PC-3 (cell line): Measurements from ENCODE around the gene EXOC6B. TPM values are rescaled to one million over a fixed set of nuclear protein-coding genes. Genes with fewer than 3 reads are reported as not detected.

Experiments
- ATAC-seq: fragments of 200-7000 bp; cut with Tn5 transposase; 2 replicates; pipeline ENCODE4 v1.9.1; 2020; ENCODE audit warnings: mild to moderate bottlenecking, moderate library complexity
- BruUV-seq: library from RNA; stranded (reverse); fragments of 400-500 nt; replicated peaks from 2 replicates; lab custom pipeline; 2021; lab: Mats Ljungman, UMichigan
- CTCF ChIA-PET: fragments of 300-600 bp; sonication (Branson Sonifier 250); formaldehyde crosslinking; loops from one replicate; lab custom pipeline; 2022; ENCODE audit warnings: antibody characterized with exemption; lab: Charles Lee
- POLR2A ChIA-PET: fragments of 300-600 bp; sonication (Branson Sonifier 250); formaldehyde crosslinking; loops from one replicate; lab custom pipeline; 2022; ENCODE audit warnings: antibody characterized with exemption; ENCODE audit not compliant: unreplicated experiment; lab: Charles Lee
- DNase-seq: peaks from one replicate; pipeline ENCODE4 v3.0.0-alpha.2; 2015
- H2AFZ ChIP-seq: fragments of 300-600 bp; sonication (generic); 2 replicates; pipeline ENCODE4 v1.6.0; 2016; ENCODE audit warnings: antibody characterized with exemption, low read length
- H3F3A ChIP-seq: fragments of 300-600 bp; sonication (generic); one replicate; pipeline ENCODE4 v1.6.0; 2017; ENCODE audit warnings: antibody characterized with exemption, low read length, control low read depth, mild to moderate bottlenecking; ENCODE audit not compliant: unreplicated experiment
- H3K27ac ChIP-seq: fragments of 300-600 bp; sonication (generic); 2 replicates; pipeline ENCODE4 v1.5.1; 2016; ENCODE audit warnings: mild to moderate bottlenecking, low read length
- H3K27me3 ChIP-seq: fragments of 300-600 bp; sonication (generic); 2 replicates; pipeline ENCODE4 v1.6.1; 2016; ENCODE audit warnings: low read length, mixed read lengths
- H3K36me3 ChIP-seq: fragments of 300-600 bp; sonication (generic); 2 replicates; pipeline ENCODE4 v1.6.1; 2016; ENCODE audit warnings: low read depth, mixed run types, low read length, mixed read lengths
- H3K4me1 ChIP-seq: fragments of 300-600 bp; sonication (generic); 2 replicates; pipeline ENCODE4 v1.5.1; 2016; ENCODE audit warnings: low read length; ENCODE audit not compliant: insufficient read depth
- H3K4me2 ChIP-seq: fragments of 300-600 bp; sonication (generic); 2 replicates; pipeline ENCODE4 v1.6.0; 2016; ENCODE audit warnings: low read length
- H3K4me3 ChIP-seq: fragments of 300-600 bp; sonication (generic); 2 replicates; pipeline ENCODE4 v1.5.1; 2016; ENCODE audit warnings: mild to moderate bottlenecking, low read length, mixed read lengths
- H3K79me2 ChIP-seq: fragments of 300-600 bp; sonication (generic); 2 replicates; pipeline ENCODE4 v1.6.1; 2017; ENCODE audit warnings: low read length, mixed read lengths
- H3K9ac ChIP-seq: fragments of 300-600 bp; sonication (generic); 2 replicates; pipeline ENCODE4 v1.6.0; 2016; ENCODE audit warnings: mild to moderate bottlenecking, low read length
- H3K9me2 ChIP-seq: fragments of 300-600 bp; sonication (generic); replicated peaks from 2 replicates; pipeline ENCODE4 v1.6.1; 2016; ENCODE audit warnings: mixed run types, low read length, mixed read lengths
- H3K9me3 ChIP-seq: fragments of 300-600 bp; sonication (generic); 2 replicates; pipeline ENCODE4 v1.6.1; 2016; ENCODE audit warnings: low read length, mixed read lengths
- H4K20me1 ChIP-seq: fragments of 300-600 bp; sonication (generic); 2 replicates; pipeline ENCODE4 v1.6.1; 2016; ENCODE audit warnings: low read length, mixed read lengths
- CTCF ChIP-seq: fragments of 300-600 bp; sonication (generic); conservative IDR thresholded peaks from 2 replicates; pipeline ENCODE4 v1.5.1; 2017; ENCODE audit warnings: antibody characterized with exemption, low read depth, mild to moderate bottlenecking, low read length
- EZH2 ChIP-seq: fragments of 300-600 bp; sonication (generic); IDR thresholded peaks from one replicate; pipeline ENCODE4 v1.6.1; 2017; ENCODE audit warnings: antibody characterized with exemption, mild to moderate bottlenecking, low read length; ENCODE audit not compliant: unreplicated experiment
- EZH2phosphoT487 ChIP-seq: fragments of 300-600 bp; sonication (generic); IDR thresholded peaks from 2 replicates; pipeline ENCODE4 v1.6.1; 2018; ENCODE audit warnings: mild to moderate bottlenecking, antibody characterized with exemption, low read length, borderline replicate concordance
- intact Hi-C: fragments of 100-400 bp; cut with micrococcal nuclease; formaldehyde crosslinking; loops from 2 replicates; pipeline ENCODE4 v1.9.0; 2023
- total RNA-seq: library from RNA; depleted of rRNA; stranded (reverse); fragments of >200 nt; gene quantifications from 2 replicates; pipeline ENCODE4 v1.2.3, GENCODE V29; 2014

EXOC6B gene
- total RNA-seq, 1 experiment from 2014 or later, result 13.9 TPM

- ChIA-PET CTCF (no interaction called here), POLR2A (no interaction called here)
- BruUV-seq, result no TSS peak
- no peak overlapping the region for H3K27ac ChIP-seq
- no peaks in the 10 kb centered on the region for H3K79me2 ChIP-seq
- no peak for TF ChIP-seq EZH2
- TF ChIP-seq CTCF, result no peak
- no peak for TF ChIP-seq EZH2phosphoT487
- no peaks in the 10 kb centered on the region for H3K27me3 ChIP-seq
- H3F3A ChIP-seq, result no peaks in the 10 kb centered on the region
- H3K4me1 ChIP-seq, result no peaks in the 10 kb centered on the region
- no peaks in the 10 kb centered on the region for H4K20me1 ChIP-seq
- ATAC-seq (no peak), DNase-seq (no peak)
- H3K9ac ChIP-seq, result no peak overlapping the region
- H3K4me2 ChIP-seq, result no peak overlapping the region
- no peaks in the 10 kb centered on the region for H3K9me3 ChIP-seq
- no peaks in the 10 kb centered on the region for H3K36me3 ChIP-seq
- no peak overlapping the region for H2AFZ ChIP-seq
- no peak overlapping the region for H3K4me3 ChIP-seq
- intact Hi-C loops, result no loop called here
- no peaks in the 10 kb centered on the region for H3K9me2 ChIP-seq
These were observed 136.1 kb downstream of the EXOC6B start for GRCh38 chr2:72689579-72690195.

- Histone ChIP-seq H3K79me2 (no peaks in the 10 kb centered on the region), H3K4me1 (no peaks in the 10 kb centered on the region), H3K4me2 (no peak overlapping the region), H3K9me3 (no peaks in the 10 kb centered on the region), H3K36me3 (no peaks in the 10 kb centered on the region), H3K4me3 (no peak overlapping the region), H3K27ac (no peak overlapping the region), H3K9ac (no peak overlapping the region), H4K20me1 (no peaks in the 10 kb centered on the region), H2AFZ (no peak overlapping the region), H3K9me2 (no peaks in the 10 kb centered on the region), H3F3A (no peaks in the 10 kb centered on the region), H3K27me3 (no peaks in the 10 kb centered on the region)
- ChIA-PET POLR2A (no interaction called here), CTCF (no interaction called here)
- no TSS peak for BruUV-seq
- intact Hi-C loops, result no loop called here
- DNase-seq (no peak), ATAC-seq (no peak)
- TF ChIP-seq EZH2phosphoT487 (no peak), CTCF (no peak), EZH2 (no peak)
These were observed 140.1 kb downstream of the EXOC6B start for GRCh38 chr2:72685638-72686213.

GRCh38 chr2:72682061-72682460, 143.8 kb downstream of the EXOC6B start:
- CTCF ChIA-PET, result no interaction called here

More at GRCh38 chr2:72682061-72682460, 143.8 kb downstream of the EXOC6B start:
- H3K36me3 ChIP-seq, result no peaks in the 10 kb centered on the region
- no peak overlapping the region for H3K27ac ChIP-seq
- no TSS peak for BruUV-seq
- no peak overlapping the region for H2AFZ ChIP-seq
- ATAC-seq, result no peak
- no peaks in the 10 kb centered on the region for H3F3A ChIP-seq
- no peak for TF ChIP-seq EZH2
- TF ChIP-seq CTCF, result no peak
- no peak for TF ChIP-seq EZH2phosphoT487
- H3K4me1 ChIP-seq, result no peaks in the 10 kb centered on the region
- no peak for DNase-seq
- H3K9me2 ChIP-seq, result no peaks in the 10 kb centered on the region
- H3K79me2 ChIP-seq, result no peaks in the 10 kb centered on the region
- no peak overlapping the region for H3K9ac ChIP-seq
- no peaks in the 10 kb centered on the region for H3K27me3 ChIP-seq
- no peaks in the 10 kb centered on the region for H4K20me1 ChIP-seq
- intact Hi-C loops, result loop anchor here (2.0 kb wide), 1 partner anchor 33 kb away; no protein-coding TSS in a partner anchor
- POLR2A ChIA-PET, result no interaction called here
- no peak overlapping the region for H3K4me2 ChIP-seq
- H3K4me3 ChIP-seq, result no peak overlapping the region
- no peaks in the 10 kb centered on the region for H3K9me3 ChIP-seq
